H1 (cell line): ENCODE results near the gene UBE2E1.

Experiments used
- CREB1 ChIP-seq: IDR thresholded peaks from 2 replicates; pipeline ENCODE4 v1.6.1; 2012; ENCODE audit warnings: inconsistent platforms
- ZNF274 ChIP-seq: IDR thresholded peaks from 2 replicates; pipeline ENCODE4 v1.7.0; 2012; ENCODE audit warnings: low read length, borderline replicate concordance; ENCODE audit errors: extremely low read depth
- TF ChIP-seq, protein P1 (sequence below), 3 experiments: IDR thresholded peaks; 1 replicate in 2 of 3; 2 replicates in 1 of 3; pipeline versions ENCODE4 v1.5.1 to v1.6.1; 2011; ENCODE audit warnings: low read length in 3 of 3, mild to moderate bottlenecking in 3 of 3, inconsistent platforms in 2 of 3, low read depth in 1 of 3, moderate library complexity in 1 of 3; ENCODE audit not compliant: insufficient read depth in 1 of 3; ENCODE audit errors: control extremely low read depth in 1 of 3

GRCh38 chr3:23760325-23760724 is 45.4 kb upstream of the UBE2E1 start:
- no peak for TF ChIP-seq ZNF274
- TF ChIP-seq, protein P1, sequence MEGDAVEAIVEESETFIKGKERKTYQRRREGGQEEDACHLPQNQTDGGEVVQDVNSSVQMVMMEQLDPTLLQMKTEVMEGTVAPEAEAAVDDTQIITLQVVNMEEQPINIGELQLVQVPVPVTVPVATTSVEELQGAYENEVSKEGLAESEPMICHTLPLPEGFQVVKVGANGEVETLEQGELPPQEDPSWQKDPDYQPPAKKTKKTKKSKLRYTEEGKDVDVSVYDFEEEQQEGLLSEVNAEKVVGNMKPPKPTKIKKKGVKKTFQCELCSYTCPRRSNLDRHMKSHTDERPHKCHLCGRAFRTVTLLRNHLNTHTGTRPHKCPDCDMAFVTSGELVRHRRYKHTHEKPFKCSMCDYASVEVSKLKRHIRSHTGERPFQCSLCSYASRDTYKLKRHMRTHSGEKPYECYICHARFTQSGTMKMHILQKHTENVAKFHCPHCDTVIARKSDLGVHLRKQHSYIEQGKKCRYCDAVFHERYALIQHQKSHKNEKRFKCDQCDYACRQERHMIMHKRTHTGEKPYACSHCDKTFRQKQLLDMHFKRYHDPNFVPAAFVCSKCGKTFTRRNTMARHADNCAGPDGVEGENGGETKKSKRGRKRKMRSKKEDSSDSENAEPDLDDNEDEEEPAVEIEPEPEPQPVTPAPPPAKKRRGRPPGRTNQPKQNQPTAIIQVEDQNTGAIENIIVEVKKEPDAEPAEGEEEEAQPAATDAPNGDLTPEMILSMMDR (IDR thresholded peaks at IDR 0.05; ENCODE audit: control extremely low read depth in 1 of 3, insufficient read depth in 1 of 3, low read depth in 1 of 3, low read length in 3 of 3), result no peak
- TF ChIP-seq CREB1, result no peak
